Measurements from ENCODE around the gene ATP1B3.
"Not testable (repeated sequence)": the region's sequence is repeated elsewhere in the genome, so short reads cannot be mapped to it uniquely, and the experiment has no call there.

ATP1B3 gene

GRCh38 chr3:141878326-141878725 lies 1.9 kb downstream of the ATP1B3 start:
- CTCF ChIA-PET = interaction anchor here (0.7 to 1.5 kb wide), 2 partner anchors 14 to 96 kb away, joined by 3 to 4 read pairs; no protein-coding TSS in a partner anchor
- no peak for TF ChIP-seq CTCF (conservative IDR thresholded peaks at IDR 0.05; ENCODE audit: low read depth)
- POLR2A ChIA-PET (ENCODE audit: low non-redundant PET) = no interaction called here
- no peak overlapping the region for H3K27ac ChIP-seq
- DNase-seq (ENCODE audit: low spot score) = no peak

GRCh38 chr3:141878817-141879216 lies 2.4 kb downstream of the ATP1B3 start:
- no peak for DNase-seq (ENCODE audit: low spot score)
- no peak overlapping the region for H3K27ac ChIP-seq
- no peak for TF ChIP-seq CTCF (conservative IDR thresholded peaks at IDR 0.05; ENCODE audit: low read depth)
- CTCF ChIA-PET = interaction anchor here (1.5 kb wide), 1 partner anchor 96 kb away, joined by 3 read pairs; no protein-coding TSS in a partner anchor
- POLR2A ChIA-PET (ENCODE audit: low non-redundant PET) = interaction anchor here (1.3 kb wide), 1 partner anchor 115 kb away, joined by 3 read pairs; the partner anchor contains the start of gene GRK7

- ChIA-PET POLR2A (ENCODE audit: low non-redundant PET) (no interaction called here), CTCF (interaction anchor here (0.6 kb wide), 1 partner anchor 9 kb away, joined by 10 read pairs; no protein-coding TSS in a partner anchor)
- H3K27ac ChIP-seq = no peak overlapping the region
- no peak for TF ChIP-seq CTCF (conservative IDR thresholded peaks at IDR 0.05; ENCODE audit: low read depth)
- DNase-seq (ENCODE audit: low spot score) = no peak
Measured at GRCh38 chr3:141881702-141882101, 5.3 kb downstream of the ATP1B3 start.

GRCh38 chr3:141887051-141887450 lies 10.6 kb downstream of the ATP1B3 start:
- POLR2A ChIA-PET (ENCODE audit: low non-redundant PET) = interaction anchor here (0.6 kb wide), 1 partner anchor 400 kb away, joined by 3 read pairs; no protein-coding TSS in a partner anchor
- CTCF ChIA-PET = interaction anchor here (0.9 kb wide), 1 partner anchor 12 kb away, joined by 3 read pairs; no protein-coding TSS in a partner anchor
- TF ChIP-seq CTCF (conservative IDR thresholded peaks at IDR 0.05; ENCODE audit: low read depth) = no peak
- no peak overlapping the region for H3K27ac ChIP-seq
- DNase-seq (ENCODE audit: low spot score) = no peak

- DNase-seq (ENCODE audit: low spot score); H3K27ac ChIP-seq; POLR2A ChIA-PET (ENCODE audit: low non-redundant PET); CTCF ChIA-PET: not testable (repeated sequence)
Measured at GRCh38 chr3:141888548-141888947, 12.1 kb downstream of the ATP1B3 start.

GRCh38 chr3:141894524-141895176 lies 18.2 kb downstream of the ATP1B3 start:
- ChIA-PET CTCF (interaction anchor here (0.7 kb wide), 1 partner anchor 58 kb away, joined by 3 read pairs; no protein-coding TSS in a partner anchor), POLR2A (ENCODE audit: low non-redundant PET) (no interaction called here)
- H3K27ac ChIP-seq = peak overlapping the region; percentile 61
- TF ChIP-seq CTCF (conservative IDR thresholded peaks at IDR 0.05; ENCODE audit: low read depth) = no peak
- DNase-seq (ENCODE audit: low spot score) = peak; percentile 46

- peak overlapping the region; percentile 15 for H3K27ac ChIP-seq
- no peak for DNase-seq (ENCODE audit: low spot score)
- no peak for TF ChIP-seq CTCF (conservative IDR thresholded peaks at IDR 0.05; ENCODE audit: low read depth)
- CTCF ChIA-PET = interaction anchor here (0.9 kb wide), 1 partner anchor 83 kb away, joined by 5 read pairs; no protein-coding TSS in a partner anchor
- POLR2A ChIA-PET (ENCODE audit: low non-redundant PET) = no interaction called here
Measured at GRCh38 chr3:141895731-141896130, 19.3 kb downstream of the ATP1B3 start.

Measured in RWPE1 (cell line).